H9 (cell line): Measurements from ENCODE around the gene MARS1. TPM values are rescaled to one million over a fixed set of nuclear protein-coding genes. Genes with fewer than 3 reads are reported as not detected.

ENCODE experiments used
- DNase-seq: peaks from one replicate; pipeline ENCODE4 v3.0.0-alpha.2; 2017
- H2AFZ ChIP-seq: one replicate; pipeline ENCODE4 v1.6.1; 2013; ENCODE audit warnings: mild to moderate bottlenecking, low read length, control low read depth, moderate library complexity
- H2AK5ac ChIP-seq: 2 replicates; pipeline ENCODE4 v1.6.1; 2013; ENCODE audit warnings: low read length, control low read depth, mixed read lengths; ENCODE audit not compliant: insufficient read length
- H2BK120ac ChIP-seq: one replicate; pipeline ENCODE4 v1.6.1; 2013; ENCODE audit warnings: low read depth, mild to moderate bottlenecking, low read length, control low read depth, inconsistent platforms; ENCODE audit not compliant: poor library complexity, severe bottlenecking
- H2BK12ac ChIP-seq: 2 replicates; pipeline ENCODE4 v1.6.1; 2013; ENCODE audit warnings: low read length, control low read depth, mixed read lengths, low read depth; ENCODE audit not compliant: insufficient read length
- H2BK15ac ChIP-seq: 2 replicates; pipeline ENCODE4 v1.6.1; 2013; ENCODE audit warnings: low read depth, low read length, control low read depth
- H2BK20ac ChIP-seq: one replicate; pipeline ENCODE4 v1.6.1; 2013; ENCODE audit warnings: low read depth, mild to moderate bottlenecking, low read length, control low read depth, inconsistent platforms; ENCODE audit not compliant: poor library complexity, severe bottlenecking
- H2BK5ac ChIP-seq: 2 replicates; pipeline ENCODE4 v1.6.1; 2013; ENCODE audit warnings: low read length, control low read depth, mixed read lengths; ENCODE audit not compliant: insufficient read length
- H3K14ac ChIP-seq: 2 replicates; pipeline ENCODE4 v1.6.1; 2013; ENCODE audit warnings: low read length, control low read depth; ENCODE audit not compliant: insufficient read depth
- H3K18ac ChIP-seq: 2 replicates; pipeline ENCODE4 v1.6.1; 2013; ENCODE audit warnings: low read depth, mild to moderate bottlenecking, mixed read lengths, low read length, control low read depth; ENCODE audit not compliant: insufficient read length
- H3K23ac ChIP-seq: 2 replicates; pipeline ENCODE4 v1.6.1; 2013; ENCODE audit warnings: low read length, control low read depth, mixed read lengths, low read depth; ENCODE audit not compliant: insufficient read length
- H3K23me2 ChIP-seq: 2 replicates; pipeline ENCODE4 v1.6.1; 2013; ENCODE audit warnings: low read depth, mild to moderate bottlenecking, mixed read lengths, low read length, control low read depth; ENCODE audit not compliant: insufficient read length, poor library complexity, severe bottlenecking
- H3K27ac ChIP-seq: 2 replicates; pipeline ENCODE4 v1.5.1; 2013; ENCODE audit warnings: low read length, control low read depth, mixed read lengths, low read depth; ENCODE audit not compliant: insufficient read length
- H3K27me3 ChIP-seq: 2 replicates; pipeline ENCODE4 v1.6.1; 2013; ENCODE audit warnings: low read length, control low read depth, inconsistent platforms; ENCODE audit not compliant: insufficient read depth
- H3K4ac ChIP-seq: 2 replicates; pipeline ENCODE4 v1.6.1; 2013; ENCODE audit warnings: low read depth, mild to moderate bottlenecking, control low read depth, inconsistent platforms, low read length, moderate library complexity
- H3K4me1 ChIP-seq: 2 replicates; pipeline ENCODE4 v1.6.1; 2013; ENCODE audit warnings: low read length, control low read depth, inconsistent platforms; ENCODE audit not compliant: insufficient read depth
- H3K4me2 ChIP-seq: 2 replicates; pipeline ENCODE4 v1.6.1; 2013; ENCODE audit warnings: low read length, control low read depth, mixed read lengths; ENCODE audit not compliant: insufficient read length, insufficient read depth
- H3K56ac ChIP-seq: 2 replicates; pipeline ENCODE4 v1.6.1; 2013; ENCODE audit warnings: low read depth, mild to moderate bottlenecking, mixed read lengths, low read length, control low read depth; ENCODE audit not compliant: insufficient read length
- H3K79me1 ChIP-seq: 2 replicates; pipeline ENCODE4 v1.6.1; 2013; ENCODE audit warnings: low read depth, mild to moderate bottlenecking, moderate library complexity, low read length, control low read depth, inconsistent platforms; ENCODE audit not compliant: insufficient read depth, poor library complexity, severe bottlenecking
- H3K79me2 ChIP-seq: 2 replicates; pipeline ENCODE4 v1.6.1; 2013; ENCODE audit warnings: low read length, control low read depth, inconsistent platforms; ENCODE audit not compliant: insufficient read depth
- H3K9ac ChIP-seq: 2 replicates; pipeline ENCODE4 v1.6.1; 2013; ENCODE audit warnings: low read length, control low read depth, mixed read lengths; ENCODE audit not compliant: insufficient read length; ENCODE audit errors: extremely low read depth
- H3K9me3 ChIP-seq: one replicate; pipeline ENCODE4 v1.6.1; 2013; ENCODE audit warnings: low read depth, low read length, inconsistent platforms; ENCODE audit not compliant: control insufficient read depth
- H3T11ph ChIP-seq: one replicate; pipeline ENCODE4 v1.6.1; 2013; ENCODE audit warnings: mild to moderate bottlenecking, low read length, control low read depth, inconsistent platforms
- H4K20me1 ChIP-seq: one replicate; pipeline ENCODE4 v1.6.1; 2013; ENCODE audit not compliant: control insufficient read depth, insufficient read length, insufficient read depth
- H4K5ac ChIP-seq: 2 replicates; pipeline ENCODE4 v1.6.1; 2013; ENCODE audit warnings: low read depth, mild to moderate bottlenecking, mixed read lengths, low read length, control low read depth; ENCODE audit not compliant: insufficient read length
- H4K8ac ChIP-seq: replicated peaks from 2 replicates; pipeline ENCODE4 v1.6.1; 2013; ENCODE audit warnings: low read length, control low read depth, mixed read lengths, low read depth; ENCODE audit not compliant: insufficient read length
- H4K91ac ChIP-seq: 2 replicates; pipeline ENCODE4 v1.6.1; 2013; ENCODE audit warnings: low read depth, mild to moderate bottlenecking, moderate library complexity, mixed read lengths, low read length, control low read depth; ENCODE audit not compliant: insufficient read length
- H3K27ac Mint-ChIP-seq, 3 experiments: 2 replicates in 2 of 3; 3 replicates in 1 of 3; pipeline ENCODE4 v1.8.0; 2020 to 2021; ENCODE audit warnings: mixed read lengths in 3 of 3, mild to moderate bottlenecking in 1 of 3, moderate library complexity in 1 of 3
- H3K27me3 Mint-ChIP-seq: 2 replicates; pipeline ENCODE4 v1.8.0; 2021; ENCODE audit warnings: low read depth, mild to moderate bottlenecking, moderate library complexity, mixed read lengths
- H3K36me3 Mint-ChIP-seq, 3 experiments: 2 replicates in 2 of 3; 3 replicates in 1 of 3; pipeline ENCODE4 v1.8.0; 2020 to 2021; ENCODE audit warnings: low read depth in 3 of 3, mixed read lengths in 3 of 3; ENCODE audit not compliant: insufficient read depth in 1 of 3
- H3K4me1 Mint-ChIP-seq, 2 experiments: 2 replicates each; pipeline ENCODE4 v1.8.0; 2020; ENCODE audit warnings: mixed read lengths in 2 of 2
- H3K4me3 Mint-ChIP-seq, 2 experiments: 2 replicates in 1 of 2; 3 replicates in 1 of 2; pipeline ENCODE4 v1.8.0; 2020 to 2021; ENCODE audit warnings: mild to moderate bottlenecking in 2 of 2, mixed read lengths in 2 of 2, moderate library complexity in 1 of 2
- H3K9me3 Mint-ChIP-seq, 2 experiments: 2 replicates in 1 of 2; 3 replicates in 1 of 2; pipeline ENCODE4 v1.8.0; 2020; ENCODE audit warnings: mild to moderate bottlenecking in 2 of 2, mixed read lengths in 2 of 2, moderate library complexity in 1 of 2
- WGBS: extraction: QIAGEN DNeasy Blood & Tissue Kit; methylation state at CpG from one replicate; pipeline ENCODE4 v1.1.7; 2013; ENCODE audit warnings: missing lambda C conversion rate, low lambda C conversion rate, mixed read lengths; ENCODE audit not compliant: insufficient read length; ENCODE audit errors: extremely low coverage; 5-methylcytosine and 5-hydroxymethylcytosine counted together
- total RNA-seq: library from RNA; stranded (reverse); gene quantifications from 2 replicates; pipeline ENCODE4 v1.2.1, GENCODE V29; 2021
- TF ChIP-seq, protein P1 (sequence below): fragments of 200-600 bp; sonication (generic); conservative IDR thresholded peaks from 3 replicates; pipeline ENCODE4 v1.8.0; 2021; ENCODE audit warnings: antibody characterized with exemption, mild to moderate bottlenecking

The MARS1 gene
- total RNA-seq, 1 experiment from 2014 or later: 368 TPM

DNA sequence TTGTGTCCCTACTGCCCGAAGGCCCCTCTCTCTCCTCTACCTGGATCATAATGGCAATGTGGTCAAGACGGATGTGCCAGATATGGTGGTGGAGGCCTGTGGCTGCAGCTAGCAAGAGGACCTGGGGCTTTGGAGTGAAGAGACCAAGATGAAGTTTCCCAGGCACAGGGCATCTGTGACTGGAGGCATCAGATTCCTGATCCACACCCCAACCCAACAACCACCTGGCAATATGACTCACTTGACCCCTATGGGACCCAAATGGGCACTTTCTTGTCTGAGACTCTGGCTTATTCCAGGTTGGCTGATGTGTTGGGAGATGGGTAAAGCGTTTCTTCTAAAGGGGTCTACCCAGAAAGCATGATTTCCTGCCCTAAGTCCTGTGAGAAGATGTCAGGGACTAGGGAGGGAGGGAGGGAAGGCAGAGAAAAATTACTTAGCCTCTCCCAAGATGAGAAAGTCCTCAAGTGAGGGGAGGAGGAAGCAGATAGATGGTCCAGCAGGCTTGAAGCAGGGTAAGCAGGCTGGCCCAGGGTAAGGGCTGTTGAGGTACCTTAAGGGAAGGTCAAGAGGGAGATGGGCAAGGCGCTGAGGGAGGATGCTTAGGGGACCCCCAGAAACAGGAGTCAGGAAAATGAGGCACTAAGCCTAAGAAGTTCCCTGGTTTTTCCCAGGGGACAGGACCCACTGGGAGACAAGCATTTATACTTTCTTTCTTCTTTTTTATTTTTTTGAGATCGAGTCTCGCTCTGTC lies 31.0 kb upstream of the MARS1 start:
- Histone ChIP-seq H3K4ac (no peak overlapping the region), H2BK15ac (no peak overlapping the region), H4K91ac (no peak overlapping the region), H2AFZ (no peak overlapping the region), H3K27me3 (no peaks in the 10 kb centered on the region), H2BK12ac (no peak overlapping the region), H3K14ac (0 out of 2 replicates have a peak overlapping the region, but pooled peaks have one; percentile 6), H2BK20ac (no peak overlapping the region), H3K79me2 (no peaks in the 10 kb centered on the region), H3K4me2 (peak overlapping the region; percentile 84), H3K56ac (no peak overlapping the region), H3K79me1 (no peaks in the 10 kb centered on the region), H3T11ph (no peak overlapping the region), H3K23ac (no peak overlapping the region), H3K4me1 (no peaks in the 10 kb centered on the region; the same call in 1 of the 2 replicates), H4K8ac (no peak overlapping the region), H3K9me3 (no peaks in the 10 kb centered on the region), H4K20me1 (no peaks in the 10 kb centered on the region), H2BK120ac (no peak overlapping the region), H3K23me2 (peaks cover 34% of the 10 kb centered on the region), H3K9ac (no peak overlapping the region), H4K5ac (no peak overlapping the region), H2BK5ac (no peak overlapping the region), H3K27ac (no peak overlapping the region), H2AK5ac (no peak overlapping the region), H3K18ac (no peak overlapping the region)
- Mint-ChIP-seq H3K4me3 (peak overlapping the region; percentile 69 to 84), H3K27me3 (peaks cover 4% of the 10 kb centered on the region), H3K36me3 (no peaks in the 10 kb centered on the region; a peak in 2 of 7 replicates), H3K4me1 (peaks cover 46 to 53% of the 10 kb centered on the region in 2 experiments), H3K9me3 (no peaks in the 10 kb centered on the region), H3K27ac (peak overlapping the region in 2 of 3 experiments; percentile 24 to 79; a peak in 1 of 7 replicates)
- TF ChIP-seq, protein P1, sequence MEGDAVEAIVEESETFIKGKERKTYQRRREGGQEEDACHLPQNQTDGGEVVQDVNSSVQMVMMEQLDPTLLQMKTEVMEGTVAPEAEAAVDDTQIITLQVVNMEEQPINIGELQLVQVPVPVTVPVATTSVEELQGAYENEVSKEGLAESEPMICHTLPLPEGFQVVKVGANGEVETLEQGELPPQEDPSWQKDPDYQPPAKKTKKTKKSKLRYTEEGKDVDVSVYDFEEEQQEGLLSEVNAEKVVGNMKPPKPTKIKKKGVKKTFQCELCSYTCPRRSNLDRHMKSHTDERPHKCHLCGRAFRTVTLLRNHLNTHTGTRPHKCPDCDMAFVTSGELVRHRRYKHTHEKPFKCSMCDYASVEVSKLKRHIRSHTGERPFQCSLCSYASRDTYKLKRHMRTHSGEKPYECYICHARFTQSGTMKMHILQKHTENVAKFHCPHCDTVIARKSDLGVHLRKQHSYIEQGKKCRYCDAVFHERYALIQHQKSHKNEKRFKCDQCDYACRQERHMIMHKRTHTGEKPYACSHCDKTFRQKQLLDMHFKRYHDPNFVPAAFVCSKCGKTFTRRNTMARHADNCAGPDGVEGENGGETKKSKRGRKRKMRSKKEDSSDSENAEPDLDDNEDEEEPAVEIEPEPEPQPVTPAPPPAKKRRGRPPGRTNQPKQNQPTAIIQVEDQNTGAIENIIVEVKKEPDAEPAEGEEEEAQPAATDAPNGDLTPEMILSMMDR: no peak
- no CpG with 5 or more reads among the region's 6 CpGs for WGBS
- DNase-seq: no peak
